Subcutaneous adipose tissue (tissue), 4 donors: ENCODE data around the gene CCDC89. TPM values are rescaled to one million over a fixed set of nuclear protein-coding genes. Genes with fewer than 3 reads are reported as not detected.

Experiments
- CTCF ChIP-seq: fragments of 450-650 bp; IDR thresholded peaks from one replicate; pipeline ENCODE4 v1.5.1; 2016; ENCODE audit warnings: low read depth, mild to moderate bottlenecking, control low read depth, antibody characterized with exemption, moderate library complexity
- total RNA-seq, 4 donors: library from RNA; depleted of rRNA; stranded (reverse); fragments of >200 nt; gene quantifications; one replicate each; pipeline ENCODE4 v1.1.0, GENCODE V29; 2016

CCDC89 gene
- total RNA-seq, 4 donors from 2014 or later, result 0.49 to 2.2 (median 0.88) TPM

- no peak for TF ChIP-seq CTCF
These were observed 20.3 kb downstream of the CCDC89 start for GRCh38 chr11:85665733-85666132.

- no peak for TF ChIP-seq CTCF
These were observed 21.1 kb downstream of the CCDC89 start, which contains the start of gene CREBZF for GRCh38 chr11:85664615-85665481. CREBZF (minus strand) TSS chr11:85665129; CDS start chr11:85664875, 254 bp downstream.

- TF ChIP-seq CTCF, result no peak
These were observed 22.0 kb downstream of the CCDC89 start for GRCh38 chr11:85663753-85664614.

- TF ChIP-seq CTCF, result no peak
These were observed 22.8 kb downstream of the CCDC89 start for GRCh38 chr11:85663080-85663752.

GRCh38 chr11:85661972-85662664 is 23.9 kb downstream of the CCDC89 start:
- no peak for TF ChIP-seq CTCF

GRCh38 chr11:85658180-85658579 is 27.8 kb downstream of the CCDC89 start:
- TF ChIP-seq CTCF, result no peak
